ENCODE measurements around the gene CD59. TPM values are rescaled to one million over a fixed set of nuclear protein-coding genes. Genes with fewer than 3 reads are reported as not detected.

CD59 gene
- total and polyA plus RNA-seq, 10 of the 15 experiments (the other 5 are each of a cell fraction or from before 2014, with no cell fraction given): 55.5 to 256 (median 181) TPM

DNA sequence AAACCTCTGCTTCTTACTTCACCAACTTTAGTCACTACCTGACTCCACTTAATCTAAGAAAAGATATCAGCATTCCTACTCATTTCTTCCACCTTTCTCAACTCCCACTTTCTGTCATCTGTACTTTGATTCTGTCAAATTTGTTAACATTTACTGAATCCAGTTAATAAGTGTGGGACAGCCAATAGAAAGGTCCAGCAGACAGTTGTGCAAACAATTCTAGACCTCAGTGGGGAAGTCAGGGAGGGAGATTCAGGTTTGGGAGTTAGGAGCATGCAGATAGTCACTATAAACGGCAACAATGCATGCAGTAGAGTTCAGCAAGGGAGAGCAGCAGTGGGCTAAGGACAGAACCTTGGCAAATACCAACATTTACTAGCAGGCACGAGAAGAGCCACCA is 34.0 kb upstream of the CD59 start:
- Histone ChIP-seq H3K4me3 (no peak overlapping the region), H3K4me2 (ENCODE audit: control insufficient read depth, insufficient read depth) (peak overlapping the region; percentile 19; the same call in 1 of the 2 replicates), H3K36me3 (ENCODE audit: control insufficient read depth in 2 of 2, insufficient read depth in 2 of 2, low read length in 1 of 2) (peaks cover 0 to 3% of the 10 kb centered on the region in 2 experiments; a peak in 2 of 4 replicates), H3K27me3 (replicated peaks in 1 of 2; ENCODE audit: control insufficient read depth in 2 of 2, insufficient read depth in 2 of 2, low read length in 1 of 2) (no peaks in the 10 kb centered on the region), H2AFZ (ENCODE audit: control insufficient read depth, low read depth, low read length) (no peak overlapping the region), H3K9ac (ENCODE audit: control insufficient read depth, insufficient read depth, low read length) (no peak overlapping the region), H4K20me1 (ENCODE audit: control insufficient read depth, insufficient read depth) (peaks cover 2% of the 10 kb centered on the region; the same call in 1 of the 2 replicates), H3K79me2 (ENCODE audit: control insufficient read depth, insufficient read depth, low read length) (peaks cover 3% of the 10 kb centered on the region), H3K4me1 (ENCODE audit: control insufficient read depth, insufficient read depth, low read length) (peaks cover 9% of the 10 kb centered on the region), H3K9me3 (replicated peaks; ENCODE audit: control insufficient read depth, insufficient read depth, low read length) (no peaks in the 10 kb centered on the region), H3K27ac (ENCODE audit: control insufficient read depth, insufficient read depth) (no peak overlapping the region)
- DNase-seq (ENCODE audit: low read depth, low spot score) (no peak), FAIRE-seq (no peak), ATAC-seq (no peak)
- ChIA-PET RAD21 (ENCODE audit: unreplicated experiment) (interaction anchor here (1.9 kb wide), 1 partner anchor 17 kb away, joined by 6 read pairs; no protein-coding TSS in a partner anchor), SMC1A (ENCODE audit: uncharacterized antibody, unreplicated experiment) (interaction anchor here (0.6 to 1.2 kb wide), 2 partner anchors 17 to 37 kb away, joined by 3 to 5 read pairs; no protein-coding TSS in a partner anchor), POLR2A (interaction anchor here (1.1 kb wide), 1 partner anchor 9 kb away, joined by 3 read pairs; no protein-coding TSS in a partner anchor), CTCF (interaction anchor here (3.9 kb wide), 1 partner anchor 35 kb away, joined by 16 read pairs; no protein-coding TSS in a partner anchor)
- BruUV-seq (replicated peaks): no TSS peak
- 97% methylated on average over 2 of the region's 2 CpGs for WGBS (ENCODE audit: insufficient coverage, insufficient replicate concordance, low lambda C conversion rate, missing lambda C conversion rate)
- intact Hi-C loops (cut with micrococcal nuclease; ENCODE audit: unreplicated experiment) (loop anchor here (10.0 kb wide), 1 partner anchor 465 kb away; no protein-coding TSS in a partner anchor), in situ Hi-C loops (cut with MboI) (no loop called here)
- TF ChIP-seq GABPA (IDR thresholded peaks at IDR 0.05; ENCODE audit: low read depth) (no peak), NFYB (IDR thresholded peaks at IDR 0.05; ENCODE audit: insufficient read depth, low read depth, low read length) (no peak), ASH2L (IDR thresholded peaks at IDR 0.05; ENCODE audit: borderline replicate concordance, low read depth) (no peak), HDGF (IDR thresholded peaks at IDR 0.05) (no peak), MTA2 (IDR thresholded peaks at IDR 0.05; ENCODE audit: low read depth) (no peak), SMAD5 (IDR thresholded peaks at IDR 0.05; ENCODE audit: low read depth) (no peak)
- TF ChIP-seq, protein P1, sequence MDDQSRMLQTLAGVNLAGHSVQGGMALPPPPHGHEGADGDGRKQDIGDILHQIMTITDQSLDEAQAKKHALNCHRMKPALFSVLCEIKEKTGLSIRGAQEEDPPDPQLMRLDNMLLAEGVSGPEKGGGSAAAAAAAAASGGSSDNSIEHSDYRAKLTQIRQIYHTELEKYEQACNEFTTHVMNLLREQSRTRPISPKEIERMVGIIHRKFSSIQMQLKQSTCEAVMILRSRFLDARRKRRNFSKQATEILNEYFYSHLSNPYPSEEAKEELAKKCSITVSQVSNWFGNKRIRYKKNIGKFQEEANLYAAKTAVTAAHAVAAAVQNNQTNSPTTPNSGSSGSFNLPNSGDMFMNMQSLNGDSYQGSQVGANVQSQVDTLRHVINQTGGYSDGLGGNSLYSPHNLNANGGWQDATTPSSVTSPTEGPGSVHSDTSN (IDR thresholded peaks at IDR 0.05; ENCODE audit: insufficient replicate concordance, low read depth, low read length): no peak
- TF ChIP-seq, protein P2, sequence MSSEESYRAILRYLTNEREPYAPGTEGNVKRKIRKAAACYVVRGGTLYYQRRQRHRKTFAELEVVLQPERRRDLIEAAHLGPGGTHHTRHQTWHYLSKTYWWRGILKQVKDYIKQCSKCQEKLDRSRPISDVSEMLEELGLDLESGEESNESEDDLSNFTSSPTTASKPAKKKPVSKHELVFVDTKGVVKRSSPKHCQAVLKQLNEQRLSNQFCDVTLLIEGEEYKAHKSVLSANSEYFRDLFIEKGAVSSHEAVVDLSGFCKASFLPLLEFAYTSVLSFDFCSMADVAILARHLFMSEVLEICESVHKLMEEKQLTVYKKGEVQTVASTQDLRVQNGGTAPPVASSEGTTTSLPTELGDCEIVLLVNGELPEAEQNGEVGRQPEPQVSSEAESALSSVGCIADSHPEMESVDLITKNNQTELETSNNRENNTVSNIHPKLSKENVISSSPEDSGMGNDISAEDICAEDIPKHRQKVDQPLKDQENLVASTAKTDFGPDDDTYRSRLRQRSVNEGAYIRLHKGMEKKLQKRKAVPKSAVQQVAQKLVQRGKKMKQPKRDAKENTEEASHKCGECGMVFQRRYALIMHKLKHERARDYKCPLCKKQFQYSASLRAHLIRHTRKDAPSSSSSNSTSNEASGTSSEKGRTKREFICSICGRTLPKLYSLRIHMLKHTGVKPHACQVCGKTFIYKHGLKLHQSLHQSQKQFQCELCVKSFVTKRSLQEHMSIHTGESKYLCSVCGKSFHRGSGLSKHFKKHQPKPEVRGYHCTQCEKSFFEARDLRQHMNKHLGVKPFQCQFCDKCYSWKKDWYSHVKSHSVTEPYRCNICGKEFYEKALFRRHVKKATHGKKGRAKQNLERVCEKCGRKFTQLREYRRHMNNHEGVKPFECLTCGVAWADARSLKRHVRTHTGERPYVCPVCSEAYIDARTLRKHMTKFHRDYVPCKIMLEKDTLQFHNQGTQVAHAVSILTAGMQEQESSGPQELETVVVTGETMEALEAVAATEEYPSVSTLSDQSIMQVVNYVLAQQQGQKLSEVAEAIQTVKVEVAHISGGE (CRISPR knock-in tag; IDR thresholded peaks at IDR 0.05): no peak
- TF ChIP-seq, protein P3, sequence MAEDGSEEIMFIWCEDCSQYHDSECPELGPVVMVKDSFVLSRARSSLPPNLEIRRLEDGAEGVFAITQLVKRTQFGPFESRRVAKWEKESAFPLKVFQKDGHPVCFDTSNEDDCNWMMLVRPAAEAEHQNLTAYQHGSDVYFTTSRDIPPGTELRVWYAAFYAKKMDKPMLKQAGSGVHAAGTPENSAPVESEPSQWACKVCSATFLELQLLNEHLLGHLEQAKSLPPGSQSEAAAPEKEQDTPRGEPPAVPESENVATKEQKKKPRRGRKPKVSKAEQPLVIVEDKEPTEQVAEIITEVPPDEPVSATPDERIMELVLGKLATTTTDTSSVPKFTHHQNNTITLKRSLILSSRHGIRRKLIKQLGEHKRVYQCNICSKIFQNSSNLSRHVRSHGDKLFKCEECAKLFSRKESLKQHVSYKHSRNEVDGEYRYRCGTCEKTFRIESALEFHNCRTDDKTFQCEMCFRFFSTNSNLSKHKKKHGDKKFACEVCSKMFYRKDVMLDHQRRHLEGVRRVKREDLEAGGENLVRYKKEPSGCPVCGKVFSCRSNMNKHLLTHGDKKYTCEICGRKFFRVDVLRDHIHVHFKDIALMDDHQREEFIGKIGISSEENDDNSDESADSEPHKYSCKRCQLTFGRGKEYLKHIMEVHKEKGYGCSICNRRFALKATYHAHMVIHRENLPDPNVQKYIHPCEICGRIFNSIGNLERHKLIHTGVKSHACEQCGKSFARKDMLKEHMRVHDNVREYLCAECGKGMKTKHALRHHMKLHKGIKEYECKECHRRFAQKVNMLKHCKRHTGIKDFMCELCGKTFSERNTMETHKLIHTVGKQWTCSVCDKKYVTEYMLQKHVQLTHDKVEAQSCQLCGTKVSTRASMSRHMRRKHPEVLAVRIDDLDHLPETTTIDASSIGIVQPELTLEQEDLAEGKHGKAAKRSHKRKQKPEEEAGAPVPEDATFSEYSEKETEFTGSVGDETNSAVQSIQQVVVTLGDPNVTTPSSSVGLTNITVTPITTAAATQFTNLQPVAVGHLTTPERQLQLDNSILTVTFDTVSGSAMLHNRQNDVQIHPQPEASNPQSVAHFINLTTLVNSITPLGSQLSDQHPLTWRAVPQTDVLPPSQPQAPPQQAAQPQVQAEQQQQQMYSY (CRISPR knock-in tag; IDR thresholded peaks at IDR 0.05): no peak
- TF ChIP-seq, protein P4, sequence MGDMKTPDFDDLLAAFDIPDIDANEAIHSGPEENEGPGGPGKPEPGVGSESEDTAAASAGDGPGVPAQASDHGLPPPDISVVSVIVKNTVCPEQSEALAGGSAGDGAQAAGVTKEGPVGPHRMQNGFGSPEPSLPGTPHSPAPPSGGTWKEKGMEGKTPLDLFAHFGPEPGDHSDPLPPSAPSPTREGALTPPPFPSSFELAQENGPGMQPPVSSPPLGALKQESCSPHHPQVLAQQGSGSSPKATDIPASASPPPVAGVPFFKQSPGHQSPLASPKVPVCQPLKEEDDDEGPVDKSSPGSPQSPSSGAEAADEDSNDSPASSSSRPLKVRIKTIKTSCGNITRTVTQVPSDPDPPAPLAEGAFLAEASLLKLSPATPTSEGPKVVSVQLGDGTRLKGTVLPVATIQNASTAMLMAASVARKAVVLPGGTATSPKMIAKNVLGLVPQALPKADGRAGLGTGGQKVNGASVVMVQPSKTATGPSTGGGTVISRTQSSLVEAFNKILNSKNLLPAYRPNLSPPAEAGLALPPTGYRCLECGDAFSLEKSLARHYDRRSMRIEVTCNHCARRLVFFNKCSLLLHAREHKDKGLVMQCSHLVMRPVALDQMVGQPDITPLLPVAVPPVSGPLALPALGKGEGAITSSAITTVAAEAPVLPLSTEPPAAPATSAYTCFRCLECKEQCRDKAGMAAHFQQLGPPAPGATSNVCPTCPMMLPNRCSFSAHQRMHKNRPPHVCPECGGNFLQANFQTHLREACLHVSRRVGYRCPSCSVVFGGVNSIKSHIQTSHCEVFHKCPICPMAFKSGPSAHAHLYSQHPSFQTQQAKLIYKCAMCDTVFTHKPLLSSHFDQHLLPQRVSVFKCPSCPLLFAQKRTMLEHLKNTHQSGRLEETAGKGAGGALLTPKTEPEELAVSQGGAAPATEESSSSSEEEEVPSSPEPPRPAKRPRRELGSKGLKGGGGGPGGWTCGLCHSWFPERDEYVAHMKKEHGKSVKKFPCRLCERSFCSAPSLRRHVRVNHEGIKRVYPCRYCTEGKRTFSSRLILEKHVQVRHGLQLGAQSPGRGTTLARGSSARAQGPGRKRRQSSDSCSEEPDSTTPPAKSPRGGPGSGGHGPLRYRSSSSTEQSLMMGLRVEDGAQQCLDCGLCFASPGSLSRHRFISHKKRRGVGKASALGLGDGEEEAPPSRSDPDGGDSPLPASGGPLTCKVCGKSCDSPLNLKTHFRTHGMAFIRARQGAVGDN (IDR thresholded peaks at IDR 0.05): no peak
